Measurements from ENCODE around the gene ZMIZ1.

The ZMIZ1 gene

DNA sequence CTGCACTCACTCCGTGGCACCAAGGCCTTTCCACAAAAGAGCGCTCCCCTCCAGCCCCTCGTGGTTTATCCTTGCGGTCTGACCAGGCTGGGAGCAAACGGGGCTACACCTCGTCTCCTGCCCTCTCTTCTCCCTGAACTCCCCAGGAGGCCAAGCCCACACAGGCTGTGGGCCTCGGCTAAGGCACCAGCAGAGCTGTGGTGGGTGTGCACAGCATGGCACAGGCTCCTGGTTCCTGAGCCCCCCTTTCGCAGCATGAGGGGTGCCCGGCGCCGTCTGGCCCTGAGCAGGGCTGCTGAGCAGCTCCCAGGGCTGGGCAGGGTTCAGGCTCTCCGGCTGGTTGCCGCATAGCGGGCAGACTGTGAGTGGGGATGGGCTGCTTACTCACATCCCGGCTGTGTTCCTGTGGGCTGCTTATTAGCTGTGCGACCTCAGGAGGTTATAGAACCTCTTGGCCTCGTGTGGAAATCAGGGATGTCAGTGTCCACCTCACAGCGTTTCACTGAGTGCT, 90.4 kb downstream of the ZMIZ1 start:
- CTCF ChIA-PET, result interaction anchor here (0.5 to 2.7 kb wide), 4 partner anchors 15 to 1906 kb away, joined by 3 to 15 read pairs (median 4); no protein-coding TSS in a partner anchor
- no peak overlapping the region for H3K27ac ChIP-seq (ENCODE audit: extremely low read depth, low read depth, low read length)
- H3K9me3 ChIP-seq (ENCODE audit: control insufficient read depth, insufficient read depth, low read depth, low read length), result no peaks in the 10 kb centered on the region
- peaks cover 0 to 7% of the 10 kb centered on the region in 2 experiments; a peak in 1 of 3 replicates for H3K36me3 ChIP-seq (ENCODE audit: control insufficient read depth in 2 of 2, insufficient read depth in 1 of 2, low read length in 2 of 2)
- POLR2A ChIA-PET, result no interaction called here
- H3K4me3 ChIP-seq (ENCODE audit: low read depth, low read length), result no peak overlapping the region
- TF ChIP-seq KLF16 (tag by site-specific recombination; IDR thresholded peaks at IDR 0.05) (no peak), GLIS2 (tag by site-specific recombination; IDR thresholded peaks at IDR 0.05) (0 out of 2 replicates have a peak, but pooled peaks have one; percentile 13), ZIC2 (tag by site-specific recombination; IDR thresholded peaks at IDR 0.05) (peak; percentile 14; the same call in 1 of the 2 replicates), GLIS1 (tag by site-specific recombination; IDR thresholded peaks at IDR 0.05) (peak; percentile 52), ZNF610 (tag by site-specific recombination; IDR thresholded peaks at IDR 0.05; ENCODE audit: borderline replicate concordance) (no peak)
- TF ChIP-seq, protein P1, sequence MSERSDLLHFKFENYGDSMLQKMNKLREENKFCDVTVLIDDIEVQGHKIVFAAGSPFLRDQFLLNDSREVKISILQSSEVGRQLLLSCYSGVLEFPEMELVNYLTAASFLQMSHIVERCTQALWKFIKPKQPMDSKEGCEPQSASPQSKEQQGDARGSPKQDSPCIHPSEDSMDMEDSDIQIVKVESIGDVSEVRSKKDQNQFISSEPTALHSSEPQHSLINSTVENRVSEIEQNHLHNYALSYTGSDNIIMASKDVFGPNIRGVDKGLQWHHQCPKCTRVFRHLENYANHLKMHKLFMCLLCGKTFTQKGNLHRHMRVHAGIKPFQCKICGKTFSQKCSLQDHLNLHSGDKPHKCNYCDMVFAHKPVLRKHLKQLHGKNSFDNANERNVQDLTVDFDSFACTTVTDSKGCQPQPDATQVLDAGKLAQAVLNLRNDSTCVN (tag by site-specific recombination; optimal IDR thresholded peaks at IDR 0.05), result no peak
- H3K4me1 ChIP-seq (ENCODE audit: control insufficient read depth, insufficient read depth, low read length), result peaks cover 3% of the 10 kb centered on the region

DNA sequence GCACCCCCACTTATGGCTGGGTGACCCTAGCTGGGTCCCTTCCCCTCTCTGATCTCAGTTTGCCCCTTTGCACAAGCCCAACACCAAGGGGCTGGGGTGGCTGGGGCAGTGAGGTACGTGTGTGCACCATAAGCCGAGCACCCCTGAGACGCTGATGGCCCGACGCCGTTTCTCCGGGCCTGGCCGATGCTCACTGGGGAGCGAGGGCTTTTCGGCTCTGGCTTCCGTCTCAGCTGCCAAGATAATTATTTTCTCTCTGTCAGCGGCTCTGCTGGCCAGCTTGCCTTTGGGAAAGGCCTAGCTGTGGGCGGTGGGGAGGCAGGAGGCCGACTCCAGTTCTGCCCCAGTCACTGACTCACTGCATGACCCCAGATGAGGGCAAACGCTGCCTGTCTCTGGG, 91.0 kb downstream of the ZMIZ1 start:
- Histone ChIP-seq H3K36me3 (ENCODE audit: control insufficient read depth in 2 of 2, insufficient read depth in 1 of 2, low read length in 2 of 2) (peaks cover 0 to 7% of the 10 kb centered on the region in 2 experiments; a peak in 1 of 3 replicates), H3K27ac (ENCODE audit: extremely low read depth, low read depth, low read length) (no peak overlapping the region), H3K4me1 (ENCODE audit: control insufficient read depth, insufficient read depth, low read length) (peaks cover 3% of the 10 kb centered on the region), H3K9me3 (ENCODE audit: control insufficient read depth, insufficient read depth, low read depth, low read length) (no peaks in the 10 kb centered on the region), H3K4me3 (ENCODE audit: low read depth, low read length) (no peak overlapping the region)
- TF ChIP-seq, protein P1 (tag by site-specific recombination; optimal IDR thresholded peaks at IDR 0.05), result no peak
- TF ChIP-seq, protein P2, sequence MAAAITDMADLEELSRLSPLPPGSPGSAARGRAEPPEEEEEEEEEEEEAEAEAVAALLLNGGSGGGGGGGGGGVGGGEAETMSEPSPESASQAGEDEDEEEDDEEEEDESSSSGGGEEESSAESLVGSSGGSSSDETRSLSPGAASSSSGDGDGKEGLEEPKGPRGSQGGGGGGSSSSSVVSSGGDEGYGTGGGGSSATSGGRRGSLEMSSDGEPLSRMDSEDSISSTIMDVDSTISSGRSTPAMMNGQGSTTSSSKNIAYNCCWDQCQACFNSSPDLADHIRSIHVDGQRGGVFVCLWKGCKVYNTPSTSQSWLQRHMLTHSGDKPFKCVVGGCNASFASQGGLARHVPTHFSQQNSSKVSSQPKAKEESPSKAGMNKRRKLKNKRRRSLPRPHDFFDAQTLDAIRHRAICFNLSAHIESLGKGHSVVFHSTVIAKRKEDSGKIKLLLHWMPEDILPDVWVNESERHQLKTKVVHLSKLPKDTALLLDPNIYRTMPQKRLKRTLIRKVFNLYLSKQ (tag by site-specific recombination; IDR thresholded peaks at IDR 0.05; ENCODE audit: borderline replicate concordance), result no peak
- TF ChIP-seq, protein P3, sequence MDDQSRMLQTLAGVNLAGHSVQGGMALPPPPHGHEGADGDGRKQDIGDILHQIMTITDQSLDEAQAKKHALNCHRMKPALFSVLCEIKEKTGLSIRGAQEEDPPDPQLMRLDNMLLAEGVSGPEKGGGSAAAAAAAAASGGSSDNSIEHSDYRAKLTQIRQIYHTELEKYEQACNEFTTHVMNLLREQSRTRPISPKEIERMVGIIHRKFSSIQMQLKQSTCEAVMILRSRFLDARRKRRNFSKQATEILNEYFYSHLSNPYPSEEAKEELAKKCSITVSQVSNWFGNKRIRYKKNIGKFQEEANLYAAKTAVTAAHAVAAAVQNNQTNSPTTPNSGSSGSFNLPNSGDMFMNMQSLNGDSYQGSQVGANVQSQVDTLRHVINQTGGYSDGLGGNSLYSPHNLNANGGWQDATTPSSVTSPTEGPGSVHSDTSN (CRISPR knock-in tag; IDR thresholded peaks at IDR 0.05), result no peak
- TF ChIP-seq ZNF473 (tag by site-specific recombination; IDR thresholded peaks at IDR 0.05) (no peak), ZNF701 (tag by site-specific recombination; IDR thresholded peaks at IDR 0.05) (no peak), GFI1B (tag by site-specific recombination; IDR thresholded peaks at IDR 0.05) (no peak), GLIS1 (tag by site-specific recombination; IDR thresholded peaks at IDR 0.05) (no peak), ZNF514 (tag by site-specific recombination; IDR thresholded peaks at IDR 0.05) (no peak), ZNF510 (tag by site-specific recombination; IDR thresholded peaks at IDR 0.05; ENCODE audit: insufficient replicate concordance) (no peak), ZNF211 (tag by site-specific recombination; IDR thresholded peaks at IDR 0.05; ENCODE audit: low read depth) (no peak), HOXC10 (CRISPR knock-in tag; IDR thresholded peaks at IDR 0.05) (no peak), ZNF292 (tag by site-specific recombination; IDR thresholded peaks at IDR 0.05; ENCODE audit: borderline replicate concordance, low read depth) (no peak)
- TF ChIP-seq, protein P4, sequence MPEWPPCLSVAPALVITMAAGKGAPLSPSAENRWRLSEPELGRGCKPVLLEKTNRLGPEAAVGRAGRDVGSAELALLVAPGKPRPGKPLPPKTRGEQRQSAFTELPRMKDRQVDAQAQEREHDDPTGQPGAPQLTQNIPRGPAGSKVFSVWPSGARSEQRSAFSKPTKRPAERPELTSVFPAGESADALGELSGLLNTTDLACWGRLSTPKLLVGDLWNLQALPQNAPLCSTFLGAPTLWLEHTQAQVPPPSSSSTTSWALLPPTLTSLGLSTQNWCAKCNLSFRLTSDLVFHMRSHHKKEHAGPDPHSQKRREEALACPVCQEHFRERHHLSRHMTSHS (tag by site-specific recombination; IDR thresholded peaks at IDR 0.05), result no peak
- CTCF ChIA-PET, result no interaction called here
- POLR2A ChIA-PET, result no interaction called here

Data from HEK293 (cell line).